NOMO-1 treated with dmso at 0.1 percent for 144 hours (cell line): Measurements from ENCODE around the gene TMSB10.
"Not testable (repeated sequence)": the region's sequence is repeated elsewhere in the genome, so short reads cannot be mapped to it uniquely, and the experiment has no call there.

Experiments used
- DNase-seq: peaks from one replicate; lab custom pipeline; 2025; ENCODE audit not compliant: unreplicated experiment; lab: John Stamatoyannopoulos, UW

The TMSB10 gene

GRCh38 chr2:84931384-84931821 lies 25.9 kb downstream of the TMSB10 start:
- DNase-seq = no peak

DNA sequence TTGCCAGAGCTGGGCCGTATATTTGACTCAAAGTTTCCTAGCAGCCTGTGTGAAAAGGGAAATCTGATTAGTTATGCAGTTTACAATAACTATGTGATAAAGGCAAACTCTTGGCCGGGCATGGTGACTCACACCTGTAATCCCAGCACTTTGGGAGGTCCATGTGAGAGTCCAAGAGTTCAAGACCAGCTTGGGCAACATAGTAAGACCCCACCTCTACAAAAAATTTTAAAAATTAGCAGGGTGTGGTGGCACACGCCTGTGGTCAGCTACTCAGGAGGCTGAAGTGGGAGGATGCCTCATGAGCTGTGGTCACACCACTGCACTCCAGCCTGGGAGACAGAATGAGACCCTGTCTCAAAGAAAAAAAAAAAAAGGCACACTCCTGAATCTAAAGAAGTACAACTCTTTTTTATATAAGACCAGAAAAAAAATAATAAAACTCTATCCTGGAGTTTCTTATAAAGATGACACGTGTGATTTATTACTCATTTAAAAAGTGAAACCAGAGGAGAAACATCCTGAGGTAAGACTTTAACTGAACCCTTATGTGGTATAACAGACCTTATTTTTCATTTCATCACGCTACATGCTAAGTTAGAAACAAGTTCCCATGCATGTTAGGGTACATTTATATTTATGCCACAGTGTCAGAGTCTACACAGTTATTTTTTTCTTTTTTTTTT lies 32.9 kb downstream of the TMSB10 start:
- DNase-seq = no peak

GRCh38 chr2:84939426-84940087 lies 34.1 kb downstream of the TMSB10 start:
- DNase-seq = peak; percentile 95

DNA sequence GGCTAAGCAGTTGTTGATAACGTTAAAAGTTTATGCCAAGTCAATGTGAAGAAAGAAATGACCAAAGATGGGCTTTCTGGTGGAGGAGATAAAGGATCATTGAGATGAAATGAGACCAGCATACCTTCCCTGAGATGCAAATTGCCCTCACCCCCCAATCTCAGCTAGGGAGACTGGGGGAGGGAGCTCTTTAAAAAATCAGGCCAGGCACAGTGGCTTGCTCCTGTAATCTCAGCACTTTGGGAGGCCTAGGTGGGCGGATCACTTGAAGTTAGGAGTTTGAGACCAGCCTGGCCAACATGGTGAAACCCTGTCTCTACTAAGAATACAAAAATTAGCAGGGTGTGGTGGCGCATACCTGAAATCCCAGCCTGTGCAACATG lies 34.6 kb downstream of the TMSB10 start:
- DNase-seq = no peak

GRCh38 chr2:84940831-84941412 lies 35.5 kb downstream of the TMSB10 start:
- peak; percentile 31 for DNase-seq

DNA sequence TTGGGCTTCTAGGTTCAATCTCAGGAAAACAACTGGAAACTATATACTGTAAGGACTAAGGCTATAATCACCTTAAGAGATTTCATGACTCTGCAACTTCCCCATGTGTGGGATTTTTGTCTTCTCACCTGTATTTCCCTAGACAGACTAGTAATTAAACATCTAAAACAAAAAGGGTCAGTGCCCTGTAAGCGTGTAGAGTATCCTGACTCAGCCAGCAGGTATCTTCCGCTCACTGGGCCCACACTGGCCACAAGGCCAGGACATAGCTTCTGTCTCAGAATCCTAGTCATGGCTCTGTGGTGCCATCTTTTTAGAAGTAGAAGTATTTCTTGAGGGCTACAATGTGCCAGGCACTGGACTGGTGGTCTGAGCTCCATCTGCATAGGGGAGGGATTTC lies 36.7 kb downstream of the TMSB10 start:
- no peak for DNase-seq

DNA sequence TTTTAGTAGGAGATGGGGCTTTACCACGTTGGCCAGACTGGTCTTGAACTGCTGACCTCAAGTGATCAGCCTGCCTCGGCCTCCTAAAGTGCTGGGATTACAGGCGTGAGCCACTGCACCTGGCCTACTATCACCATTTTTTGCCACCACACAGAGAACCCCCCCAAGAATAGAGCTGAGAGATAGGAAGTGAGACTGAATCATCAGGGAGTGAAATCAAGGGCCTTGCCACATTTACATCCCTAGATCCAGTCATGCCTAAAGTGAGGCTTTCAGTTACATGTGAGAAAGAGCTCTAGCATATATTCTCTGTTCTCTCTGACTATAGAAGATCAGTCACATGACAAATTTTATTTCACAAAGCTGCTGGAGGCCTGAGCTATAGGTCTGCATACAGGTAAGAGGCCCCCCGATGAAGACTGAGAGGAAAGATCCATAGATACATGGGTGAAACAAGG lies 37.5 kb downstream of the TMSB10 start:
- no peak for DNase-seq

DNA sequence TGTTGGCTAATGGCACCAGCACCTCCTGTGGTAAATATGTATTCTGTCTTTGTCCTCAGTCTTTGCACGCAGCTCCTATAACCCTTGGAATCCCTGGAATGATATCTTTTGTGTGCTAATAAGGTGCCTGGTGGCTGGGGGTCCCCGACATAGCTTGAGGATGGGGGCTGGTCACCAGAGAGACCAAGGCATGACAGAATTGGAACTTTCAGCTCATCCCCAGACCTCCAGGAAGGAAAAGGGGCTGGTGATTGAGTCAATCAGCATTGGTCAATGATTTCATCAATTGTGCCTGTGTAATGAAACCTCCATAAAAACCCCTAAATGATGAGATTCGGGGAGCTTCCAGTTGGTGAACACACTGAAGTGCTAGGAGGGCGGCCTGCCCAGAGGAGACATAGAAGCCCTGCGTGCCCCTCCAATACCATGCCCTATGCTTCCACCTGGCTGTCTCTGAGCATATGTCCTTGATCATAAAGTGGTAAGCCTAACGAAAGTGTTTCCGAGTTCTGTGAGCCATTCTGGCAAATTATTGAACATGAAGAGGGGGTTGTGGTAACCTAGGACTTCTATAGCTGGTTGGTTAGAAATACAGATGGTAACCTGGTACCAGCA lies 38.9 kb downstream of the TMSB10 start:
- no peak for DNase-seq

GRCh38 chr2:84945838-84946203 lies 40.4 kb downstream of the TMSB10 start:
- DNase-seq = not testable (repeated sequence)

- peak; percentile 85 for DNase-seq
These were observed 41.0 kb downstream of the TMSB10 start for GRCh38 chr2:84946204-84947009.

DNA sequence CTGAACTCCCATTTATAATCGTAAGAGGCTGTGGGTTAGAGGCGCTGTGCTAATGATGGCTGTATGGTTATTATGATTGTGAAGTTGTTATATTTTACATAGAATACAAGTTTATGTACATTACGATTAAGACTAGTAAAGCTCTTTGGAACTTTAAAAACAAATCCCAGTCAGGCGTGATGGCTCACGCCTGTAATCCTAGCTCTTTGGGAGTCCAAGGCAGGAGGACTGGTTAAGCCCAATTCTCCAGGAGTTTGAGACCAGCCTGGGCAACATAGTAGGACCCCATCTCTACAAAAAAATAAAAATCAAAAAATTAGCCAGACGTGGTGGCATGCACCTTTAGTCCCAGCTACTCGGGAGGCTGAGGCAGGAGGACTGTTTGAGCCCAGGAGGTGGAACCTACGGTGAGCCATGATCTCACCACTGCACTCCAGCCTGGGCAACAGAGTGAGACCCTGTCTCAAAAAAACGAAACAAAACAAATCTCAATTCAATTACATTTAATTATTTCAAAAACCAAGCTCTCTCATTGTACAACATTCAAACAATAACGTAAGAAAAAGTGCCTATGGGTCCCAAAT lies 41.6 kb downstream of the TMSB10 start:
- DNase-seq = no peak

DNA sequence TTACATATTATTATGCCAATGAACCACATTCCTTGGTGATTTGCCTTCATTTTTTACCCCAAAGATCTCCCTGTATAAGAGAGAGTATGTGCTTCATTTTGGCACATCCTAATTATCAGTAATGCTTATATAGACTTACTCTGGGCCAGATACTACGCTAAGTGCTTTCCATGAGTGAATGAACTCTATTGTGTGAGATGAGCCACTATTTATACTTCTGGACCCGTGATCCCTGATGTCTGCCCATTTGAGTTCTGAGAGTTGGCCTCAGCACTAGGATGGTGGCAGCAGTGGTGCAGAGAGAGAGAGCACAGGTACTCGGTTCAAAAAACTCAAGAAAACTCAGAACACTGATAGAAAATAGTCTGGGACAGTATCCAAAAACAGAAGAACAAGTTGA lies 48.1 kb downstream of the TMSB10 start:
- DNase-seq = no peak

GRCh38 chr2:84954329-84954728 lies 48.9 kb downstream of the TMSB10 start:
- no peak for DNase-seq
